Measurements from ENCODE around the gene LRCH3. TPM values are rescaled to one million over a fixed set of nuclear protein-coding genes. Genes with fewer than 3 reads are reported as not detected.

LRCH3 gene
- total and polyA plus RNA-seq, 12 donors, result 7.4 to 54.9 (median 40.8) TPM

GRCh38 chr3:197820550-197821335 is 29.7 kb downstream of the LRCH3 start:
- 61 to 70% (median 65%) methylated on average over 8 of the region's 8 CpGs for WGBS, 4 donors
- no peaks in the 10 kb centered on the region for H3K9me3 ChIP-seq (replicated peaks in 1 of 3)
- intact Hi-C loops (cut with DNase I), result no loop called here
- no peak overlapping the region for H3K27ac ChIP-seq
- H3K27me3 ChIP-seq, result no peaks in the 10 kb centered on the region
- peaks cover 4 to 8% of the 10 kb centered on the region in 2 donors for H3K4me1 ChIP-seq (replicated peaks in 1 of 2)
- H3K4me3 ChIP-seq, result no peak overlapping the region
- TF ChIP-seq, protein P1, sequence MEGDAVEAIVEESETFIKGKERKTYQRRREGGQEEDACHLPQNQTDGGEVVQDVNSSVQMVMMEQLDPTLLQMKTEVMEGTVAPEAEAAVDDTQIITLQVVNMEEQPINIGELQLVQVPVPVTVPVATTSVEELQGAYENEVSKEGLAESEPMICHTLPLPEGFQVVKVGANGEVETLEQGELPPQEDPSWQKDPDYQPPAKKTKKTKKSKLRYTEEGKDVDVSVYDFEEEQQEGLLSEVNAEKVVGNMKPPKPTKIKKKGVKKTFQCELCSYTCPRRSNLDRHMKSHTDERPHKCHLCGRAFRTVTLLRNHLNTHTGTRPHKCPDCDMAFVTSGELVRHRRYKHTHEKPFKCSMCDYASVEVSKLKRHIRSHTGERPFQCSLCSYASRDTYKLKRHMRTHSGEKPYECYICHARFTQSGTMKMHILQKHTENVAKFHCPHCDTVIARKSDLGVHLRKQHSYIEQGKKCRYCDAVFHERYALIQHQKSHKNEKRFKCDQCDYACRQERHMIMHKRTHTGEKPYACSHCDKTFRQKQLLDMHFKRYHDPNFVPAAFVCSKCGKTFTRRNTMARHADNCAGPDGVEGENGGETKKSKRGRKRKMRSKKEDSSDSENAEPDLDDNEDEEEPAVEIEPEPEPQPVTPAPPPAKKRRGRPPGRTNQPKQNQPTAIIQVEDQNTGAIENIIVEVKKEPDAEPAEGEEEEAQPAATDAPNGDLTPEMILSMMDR (IDR thresholded peaks at IDR 0.05), result no peak
- no peak for TF ChIP-seq POLR2A (IDR thresholded peaks at IDR 0.05)
- no peak for DNase-seq
- peaks cover 0 to 3% of the 10 kb centered on the region in 2 donors for H3K36me3 ChIP-seq (replicated peaks in 1 of 2)

- no peak for DNase-seq
- Histone ChIP-seq H3K9me3 (replicated peaks in 1 of 3) (no peaks in the 10 kb centered on the region), H3K27ac (no peak overlapping the region), H3K36me3 (replicated peaks in 1 of 2) (peaks cover 0 to 38% of the 10 kb centered on the region in 2 donors), H3K27me3 (no peaks in the 10 kb centered on the region), H3K4me3 (no peak overlapping the region), H3K4me1 (replicated peaks in 1 of 2) (no peaks in the 10 kb centered on the region)
- TF ChIP-seq POLR2A (IDR thresholded peaks at IDR 0.05), result no peak
- TF ChIP-seq, protein P1 (IDR thresholded peaks at IDR 0.05), result no peak
- intact Hi-C loops (cut with DNase I), result no loop called here
- WGBS, 4 donors, result 94 to 99% (median 95%) methylated on average over 3 of the region's 3 CpGs
Observed at GRCh38 chr3:197829397-197830045, 38.5 kb downstream of the LRCH3 start.

GRCh38 chr3:197830308-197830966 is 39.4 kb downstream of the LRCH3 start:
- no peaks in the 10 kb centered on the region for H3K4me1 ChIP-seq (replicated peaks in 1 of 2)
- intact Hi-C loops (cut with DNase I), result no loop called here
- WGBS, 4 donors, result 77 to 79% (median 79%) methylated on average over 6 of the region's 6 CpGs
- TF ChIP-seq, protein P1 (IDR thresholded peaks at IDR 0.05), result no peak
- no peak for TF ChIP-seq POLR2A (IDR thresholded peaks at IDR 0.05)
- no peak overlapping the region for H3K4me3 ChIP-seq
- peaks cover 0 to 38% of the 10 kb centered on the region in 2 donors for H3K36me3 ChIP-seq (replicated peaks in 1 of 2)
- H3K9me3 ChIP-seq (replicated peaks in 1 of 3), result no peaks in the 10 kb centered on the region
- no peak for DNase-seq
- H3K27ac ChIP-seq, result no peak overlapping the region
- no peaks in the 10 kb centered on the region for H3K27me3 ChIP-seq

DNA sequence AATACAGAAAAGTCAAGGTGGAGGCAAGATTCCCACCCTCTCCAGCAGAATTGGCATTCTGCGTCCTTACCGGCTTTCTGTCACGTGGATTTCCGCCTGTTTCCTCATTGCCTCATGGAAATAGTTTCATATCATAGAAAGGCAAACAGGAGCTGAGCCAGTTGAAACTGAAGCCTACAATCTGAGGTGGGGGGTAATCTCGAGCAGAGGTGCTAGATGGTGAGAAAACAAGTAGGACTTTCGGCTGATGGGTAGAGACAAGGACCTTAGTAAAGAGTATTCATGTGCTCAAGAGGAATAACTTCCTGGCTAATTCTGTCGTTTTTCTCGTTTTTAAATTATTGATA is 39.9 kb downstream of the LRCH3 start:
- 87 to 96% (median 95%) methylated on average over 8 of the region's 8 CpGs for WGBS, 4 donors
- DNase-seq, result no peak

More for the DNA sequence above, 39.9 kb downstream of the LRCH3 start:
- Histone ChIP-seq H3K27ac (no peak overlapping the region), H3K4me1 (replicated peaks in 1 of 2) (no peaks in the 10 kb centered on the region), H3K4me3 (no peak overlapping the region), H3K27me3 (no peaks in the 10 kb centered on the region), H3K9me3 (replicated peaks in 1 of 3) (no peaks in the 10 kb centered on the region), H3K36me3 (replicated peaks in 1 of 2) (peaks cover 0 to 41% of the 10 kb centered on the region in 2 donors)
- intact Hi-C loops (cut with DNase I), result no loop called here
- no peak for TF ChIP-seq POLR2A (IDR thresholded peaks at IDR 0.05)
- TF ChIP-seq, protein P1 (IDR thresholded peaks at IDR 0.05), result no peak
